Fibroblast of skin of left quadriceps (primary cell): ENCODE measurements around the gene ACSS1.
"Not testable (repeated sequence)": the region's sequence is repeated elsewhere in the genome, so short reads cannot be mapped to it uniquely, and the experiment has no call there.

Source experiments
- DNase-seq, 2 experiments: peaks; one replicate each; pipeline ENCODE4 v3.0.0-alpha.2; 2013; ENCODE audit warnings: low read depth in 2 of 2

The ACSS1 gene

GRCh38 chr20:25009218-25010145, 48.5 kb downstream of the ACSS1 start:
- no peak for DNase-seq

GRCh38 chr20:25008388-25009217, 49.3 kb downstream of the ACSS1 start:
- no peak for DNase-seq

GRCh38 chr20:25007491-25008305, 50.2 kb downstream of the ACSS1 start:
- DNase-seq, result no peak

DNA sequence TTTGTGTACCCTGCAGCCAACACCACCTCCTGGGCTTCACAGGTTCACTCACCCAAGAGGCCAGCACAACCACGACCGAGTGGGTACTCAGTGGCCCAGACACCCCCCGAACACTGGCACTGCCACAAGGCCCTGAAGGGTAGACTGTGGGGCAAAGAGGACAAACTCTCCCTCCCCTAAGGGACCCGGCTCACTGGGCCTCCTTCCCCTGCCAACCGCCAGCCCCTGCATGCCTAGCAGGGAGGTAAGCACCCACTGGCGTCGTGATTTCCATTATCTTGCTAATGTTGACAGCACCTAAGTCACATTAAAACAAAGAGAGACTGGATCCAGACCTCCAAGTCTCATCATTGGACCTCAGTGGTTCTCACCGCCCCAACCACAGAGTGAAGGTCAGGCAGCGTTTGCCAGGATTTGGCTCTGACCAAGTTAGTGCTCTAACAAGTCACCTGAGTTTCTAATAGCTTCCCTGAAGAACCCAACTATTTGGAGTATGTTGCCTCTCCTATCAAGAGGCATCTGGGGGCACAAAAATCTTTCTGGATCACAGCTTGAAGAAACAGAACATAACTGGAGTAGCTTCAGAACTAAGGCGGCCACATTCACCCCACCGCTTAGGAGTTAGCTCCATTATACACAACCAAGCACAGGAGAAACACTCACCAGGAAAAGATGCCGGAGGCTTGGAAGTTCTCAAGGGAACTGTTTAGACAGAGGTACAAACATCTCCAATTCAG, 51.3 kb downstream of the ACSS1 start:
- DNase-seq, result no peak

GRCh38 chr20:25005661-25006060, 52.3 kb downstream of the ACSS1 start:
- DNase-seq, result no peak

DNA sequence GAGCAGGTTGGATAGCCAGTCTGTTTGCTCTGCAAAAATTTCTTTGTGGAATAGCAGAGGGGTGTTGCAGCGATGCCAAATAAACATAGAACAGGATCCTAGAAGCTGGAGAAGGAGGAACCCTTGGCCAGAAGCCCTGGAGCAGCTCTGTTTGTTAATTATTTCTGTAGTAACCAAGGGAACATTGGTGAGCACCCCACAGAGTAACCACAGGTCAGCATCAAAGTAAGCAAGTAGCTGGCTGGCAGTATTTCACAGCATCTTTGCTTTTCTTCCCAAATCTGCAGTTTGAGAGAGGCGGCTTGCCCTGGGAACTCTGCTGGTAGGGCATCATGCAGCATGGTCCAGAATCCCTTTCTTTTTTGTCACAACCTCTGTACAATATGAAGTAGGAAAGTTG, 52.7 kb downstream of the ACSS1 start:
- no peak for DNase-seq

- no peak for DNase-seq
These were observed 54.9 kb downstream of the ACSS1 start for GRCh38 chr20:25003002-25003401.

GRCh38 chr20:25001323-25001722, 56.6 kb downstream of the ACSS1 start:
- not testable (repeated sequence) for DNase-seq

DNA sequence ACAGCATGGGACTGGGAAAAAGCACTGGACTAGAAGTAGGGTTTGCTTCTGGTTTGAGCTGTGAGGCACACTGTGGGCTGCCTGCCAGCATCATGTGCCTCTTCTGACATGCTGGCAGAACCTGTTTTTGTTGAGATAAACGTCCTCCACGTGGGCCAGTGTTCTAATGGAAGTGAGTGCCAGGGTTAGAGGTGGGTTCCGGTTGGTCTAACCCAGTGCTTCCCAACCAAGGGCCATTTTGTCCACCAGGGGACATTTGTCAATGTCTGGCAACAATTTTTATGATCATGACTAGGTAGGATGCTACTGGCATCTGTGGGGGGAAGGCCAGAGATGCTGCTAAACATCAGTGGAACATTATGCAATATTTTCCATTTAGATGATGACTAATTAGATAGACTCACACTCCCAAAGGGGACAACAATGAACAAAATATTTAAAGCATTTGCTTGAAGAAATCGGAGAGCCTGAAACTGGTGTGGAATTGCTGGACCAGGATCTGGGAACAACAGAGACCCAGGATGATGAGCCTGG, 57.6 kb downstream of the ACSS1 start:
- peak; percentile 80 to 83 for DNase-seq

- no peak for DNase-seq
These were observed 58.4 kb downstream of the ACSS1 start for GRCh38 chr20:24999568-24999967.

DNA sequence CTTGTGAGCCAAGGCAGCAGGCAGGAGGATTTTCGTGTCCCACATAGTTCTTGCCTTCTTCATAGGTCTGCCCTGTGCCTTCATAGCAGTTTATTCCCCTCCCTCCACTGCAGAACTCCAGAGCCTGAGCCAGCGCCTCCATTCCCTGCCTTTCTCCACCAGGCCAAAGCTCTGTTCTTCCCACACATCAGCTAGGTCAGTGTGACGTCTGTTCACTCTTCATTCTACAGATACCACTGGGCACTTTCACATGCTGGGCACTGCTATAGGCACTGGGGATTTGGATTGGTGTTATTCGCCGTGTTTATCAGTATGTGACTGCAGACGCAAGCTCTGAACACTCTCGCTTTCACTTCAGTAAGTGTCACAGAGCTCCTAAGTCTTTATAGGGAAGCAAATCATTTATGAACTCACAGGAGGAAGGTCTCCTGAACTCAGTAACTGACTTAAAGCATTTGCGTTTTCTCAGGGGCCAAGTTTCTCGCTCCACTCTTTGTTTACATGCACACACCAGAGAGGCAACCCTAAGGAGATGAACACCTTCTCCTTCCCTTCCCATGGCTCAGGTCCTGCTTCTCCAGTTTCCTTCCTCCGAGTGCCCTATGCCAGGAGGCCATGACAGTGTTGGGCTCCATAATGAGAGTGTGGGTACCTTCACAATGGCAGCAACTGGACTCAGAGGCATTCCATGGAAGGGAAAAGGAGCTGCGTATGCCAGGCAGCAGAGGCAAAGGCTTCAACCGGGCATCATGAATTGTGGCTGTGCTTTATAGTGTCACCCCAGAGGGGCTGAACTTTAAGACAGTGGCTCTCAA, 59.1 kb downstream of the ACSS1 start:
- no peak for DNase-seq

DNA sequence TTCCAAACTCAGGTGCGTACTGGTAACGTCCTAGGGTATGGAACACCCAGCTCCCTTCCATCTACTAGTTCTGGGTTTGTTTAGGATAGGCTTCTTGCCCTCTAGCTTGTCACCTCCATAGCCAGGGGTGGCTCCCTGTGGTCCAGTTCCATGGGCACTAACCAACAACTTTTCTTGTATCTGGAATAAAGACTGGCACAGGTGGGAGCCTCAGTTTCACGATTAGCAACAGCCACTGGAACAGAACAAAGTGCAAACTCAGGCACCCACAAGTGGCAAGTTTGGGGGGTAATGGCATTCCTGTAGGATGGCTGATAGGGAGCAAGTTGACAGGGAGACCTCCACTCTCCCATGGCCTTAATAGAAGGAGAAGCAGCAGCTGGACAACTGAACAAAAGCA, 59.8 kb downstream of the ACSS1 start:
- no peak for DNase-seq

- no peak for DNase-seq
These were observed 61.2 kb downstream of the ACSS1 start for GRCh38 chr20:24996449-24997377.

DNA sequence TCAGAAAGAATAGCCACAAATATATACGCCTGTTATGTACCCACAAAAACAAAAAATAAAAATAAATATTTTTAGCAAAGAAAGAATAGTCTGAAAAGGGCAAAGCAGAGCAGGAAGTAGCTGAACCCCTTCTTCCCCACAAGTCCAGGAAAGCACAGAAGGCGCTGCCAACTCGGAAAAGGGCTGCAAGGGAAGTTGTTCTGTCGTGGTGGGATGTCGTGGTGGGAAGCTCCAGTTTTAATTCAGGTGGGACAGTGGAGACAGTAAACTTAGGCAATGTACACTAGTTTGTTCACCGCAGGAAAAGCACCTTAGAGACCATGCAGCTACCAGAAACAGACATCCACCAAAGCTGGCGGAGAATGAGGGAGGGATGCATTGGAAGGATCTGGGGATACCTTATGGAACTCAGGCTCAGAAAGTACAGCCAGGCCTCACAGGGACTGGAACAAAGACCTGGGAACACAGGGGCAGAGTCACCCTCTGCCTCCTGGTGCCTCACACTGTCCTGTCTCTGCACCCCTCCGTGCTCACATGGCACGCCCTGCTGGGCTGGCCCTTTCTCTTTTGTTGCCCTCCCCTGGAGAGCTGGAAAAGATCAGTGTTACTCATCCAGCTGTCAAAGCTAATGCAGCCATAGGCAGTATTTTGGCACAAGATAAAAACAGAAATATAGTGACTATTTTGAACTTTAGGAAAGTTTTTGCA, 62.0 kb downstream of the ACSS1 start:
- no peak for DNase-seq

DNA sequence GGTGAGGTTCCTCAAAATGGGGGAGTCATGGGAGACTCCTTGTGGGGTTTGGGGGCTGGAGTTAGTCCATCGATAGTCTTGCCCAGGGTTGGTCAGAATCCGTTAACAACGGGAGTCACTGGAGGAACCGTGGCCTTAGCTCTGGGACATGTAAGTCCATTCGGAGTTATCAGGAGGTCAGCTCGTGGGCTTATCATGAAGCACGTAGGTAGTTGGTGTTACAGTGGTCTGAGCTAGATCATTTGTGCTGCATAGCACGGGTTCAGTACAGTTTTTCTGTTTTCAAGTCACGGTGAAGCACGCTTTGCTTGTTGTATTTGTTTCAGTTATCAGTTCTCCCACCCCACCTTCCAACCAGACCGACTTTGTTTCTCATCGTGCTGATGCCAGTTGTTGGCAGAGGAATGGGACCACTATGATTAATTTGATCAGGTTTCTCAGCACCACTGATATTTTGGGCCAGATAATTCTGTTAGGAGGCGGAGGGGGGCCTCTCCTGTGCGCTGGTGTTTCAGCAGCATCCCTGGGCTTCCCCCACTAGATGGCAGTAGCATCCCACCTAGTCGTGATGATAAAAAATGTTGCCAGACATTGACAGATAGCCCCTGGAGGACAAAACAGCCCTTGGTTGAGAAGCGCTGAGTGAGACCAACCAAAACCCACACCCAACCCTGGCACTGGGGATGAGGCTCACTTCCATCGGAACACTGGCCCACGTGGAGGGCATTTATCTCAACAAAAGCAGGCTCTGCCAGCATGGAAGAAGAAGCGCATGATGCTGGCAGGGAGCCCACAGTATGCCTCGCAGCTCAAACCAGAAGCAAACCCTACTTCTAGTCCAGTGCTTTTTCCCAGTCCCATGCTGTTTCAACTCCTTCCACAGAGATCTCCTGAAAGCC, 63.2 kb downstream of the ACSS1 start:
- peak; percentile 40 to 56 for DNase-seq

DNA sequence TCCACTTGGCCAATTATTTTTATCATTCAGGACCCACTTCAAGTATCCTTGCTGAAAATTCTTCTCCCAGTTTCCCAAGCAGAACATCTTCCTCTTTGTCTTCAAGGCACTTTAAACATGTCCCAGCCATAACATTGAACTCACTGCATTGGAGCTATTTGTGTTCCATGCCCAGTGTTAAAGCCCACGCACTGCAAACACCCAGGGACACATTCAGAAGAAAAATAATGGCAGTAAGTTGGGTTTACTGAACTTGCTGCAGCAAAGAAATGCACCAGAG, 63.8 kb downstream of the ACSS1 start:
- no peak for DNase-seq
